Right hindlimb (tissue), 1 donor: ENCODE measurements around the gene NAGA.
A peak's percentile ranks its signal among the peaks of the same experiment; 100 is the strongest.
"Not testable (repeated sequence)": the region's sequence is repeated elsewhere in the genome, so short reads cannot be mapped to it uniquely, and the experiment has no call there.

Experiments
- DNase-seq: peaks from one replicate; pipeline ENCODE4 v3.0.0-alpha.2; 2018

The NAGA gene

GRCh38 chr22:42074846-42075676 lies 4.4 kb upstream of the NAGA start:
- no peak for DNase-seq

- DNase-seq = peak; percentile 80
Observed at GRCh38 chr22:42074132-42074811, 3.7 kb upstream of the NAGA start, which contains the start of gene PHETA2. Gene PHETA2, plus strand, starts transcription at chr22:42074248. Its CDS starts 3,046 bp downstream, at chr22:42077294.

GRCh38 chr22:42073621-42074041 lies 3.0 kb upstream of the NAGA start:
- DNase-seq = no peak

GRCh38 chr22:42072606-42073330 lies 2.2 kb upstream of the NAGA start:
- no peak for DNase-seq

GRCh38 chr22:42071508-42071907 lies 896 bp upstream of the NAGA start:
- not testable (repeated sequence) for DNase-seq

- DNase-seq = no peak
Observed at GRCh38 chr22:42069801-42070516, 653 bp downstream of the NAGA start.

- no peak for DNase-seq
Observed at GRCh38 chr22:42068291-42068690, 2.3 kb downstream of the NAGA start.

- no peak for DNase-seq
Observed at GRCh38 chr22:42067671-42068251, 2.9 kb downstream of the NAGA start.

GRCh38 chr22:42066937-42067336 lies 3.7 kb downstream of the NAGA start:
- DNase-seq = no peak

GRCh38 chr22:42066126-42066761 lies 4.4 kb downstream of the NAGA start:
- DNase-seq = no peak

- no peak for DNase-seq
Observed at GRCh38 chr22:42065438-42066125, 5.0 kb downstream of the NAGA start.

- DNase-seq = no peak
Observed at GRCh38 chr22:42064629-42065028, 6.0 kb downstream of the NAGA start.

GRCh38 chr22:42062506-42063170 lies 8.0 kb downstream of the NAGA start:
- no peak for DNase-seq

- DNase-seq = no peak
Observed at GRCh38 chr22:42061041-42061440, 9.6 kb downstream of the NAGA start.

GRCh38 chr22:42060489-42060888 lies 10.1 kb downstream of the NAGA start:
- no peak for DNase-seq

GRCh38 chr22:42056757-42057511 lies 13.7 kb downstream of the NAGA start:
- no peak for DNase-seq

- no peak for DNase-seq
Observed at GRCh38 chr22:42052765-42053164, 17.8 kb downstream of the NAGA start.

- DNase-seq = no peak
Observed at GRCh38 chr22:42050641-42051180, 19.9 kb downstream of the NAGA start.

- no peak for DNase-seq
Observed at GRCh38 chr22:42041784-42042183, 28.8 kb downstream of the NAGA start.

GRCh38 chr22:42039271-42039670 lies 31.3 kb downstream of the NAGA start:
- no peak for DNase-seq
